HepG2 (cell line): ENCODE data around the gene GRIK4. TPM values are rescaled to one million over a fixed set of nuclear protein-coding genes. Genes with fewer than 3 reads are reported as not detected.

ENCODE experiments used
- ATAC-seq: fragments of 200-7000 bp; cut with Tn5 transposase; 3 replicates; pipeline ENCODE4 v1.9.1; 2020; ENCODE audit warnings: mild to moderate bottlenecking, moderate library complexity
- BruUV-seq: library from RNA; stranded (reverse); fragments of 400-500 nt; replicated peaks from 2 replicates; lab custom pipeline; 2021; lab: Mats Ljungman, UMichigan
- CTCF ChIA-PET: fragments of 300-600 bp; formaldehyde crosslinking; extraction: SDS; loops from one replicate; lab custom pipeline; 2021; ENCODE audit warnings: low total read pairs, inconsistent platforms, low intra/inter-chr PET ratio; lab: Yijun Ruan, JAX
- POLR2A ChIA-PET: fragments of 350-600 bp; sonication (Branson Sonifier 250); formaldehyde crosslinking; loops from one replicate; lab custom pipeline; 2020; ENCODE audit warnings: antibody characterized with exemption, inconsistent platforms; lab: Yijun Ruan, JAX
- DNase-seq: peaks from one replicate; pipeline ENCODE4 v3.0.0-alpha.2; 2015; ENCODE audit warnings: low spot score
- FAIRE-seq: peaks from 3 replicates; lab custom pipeline; 2011; peaks lifted over from hg19 to GRCh38; lab: Jason Lieb, UNC
- H2AFZ ChIP-seq: one replicate; pipeline ENCODE4 v1.6.1; 2011; ENCODE audit warnings: low read length, inconsistent platforms
- H3K27ac ChIP-seq: fragments of 300-600 bp; 3 replicates; pipeline ENCODE4 v1.8.0; 2011; ENCODE audit warnings: mixed run types, mild to moderate bottlenecking, mixed read lengths, low read length, inconsistent platforms; ENCODE audit not compliant: insufficient read depth; ENCODE audit errors: extremely low read length
- H3K27me3 ChIP-seq, 2 experiments: fragments of 200-600 bp in 1 of 2; 2 replicates in 1 of 2; 3 replicates in 1 of 2; pipeline versions ENCODE4 v1.6.0 to v1.8.0; 2011; ENCODE audit warnings: low read length in 2 of 2, mild to moderate bottlenecking in 2 of 2, moderate library complexity in 2 of 2, inconsistent platforms in 1 of 2; ENCODE audit not compliant: insufficient read depth in 2 of 2, control insufficient read depth in 1 of 2
- H3K36me3 ChIP-seq, 2 experiments: fragments of 200-600 bp in 1 of 2; replicated peaks in 1 of 2; 2 replicates in 1 of 2; 3 replicates in 1 of 2; pipeline versions ENCODE4 v1.5.1 to v1.8.0; 2011; ENCODE audit warnings: low read length in 2 of 2, inconsistent platforms in 1 of 2; ENCODE audit not compliant: insufficient read depth in 2 of 2, control insufficient read depth in 1 of 2
- H3K4me1 ChIP-seq: 2 replicates; pipeline ENCODE4 v1.5.1; 2012; ENCODE audit warnings: low read length, inconsistent platforms; ENCODE audit not compliant: insufficient read depth
- H3K4me2 ChIP-seq: 2 replicates; pipeline ENCODE4 v1.6.0; 2011; ENCODE audit warnings: low read depth, low read length, inconsistent platforms
- H3K4me3 ChIP-seq, 3 experiments: fragments of 200-600 bp in 1 of 3; sonication (generic), shearing (Covaris generic) in 1 of 3; replicated peaks in 1 of 3; 2 replicates each; pipeline ENCODE4 v1.5.1; 2011 to 2016; ENCODE audit warnings: low read length in 3 of 3, inconsistent platforms in 2 of 3, low read depth in 2 of 3, mild to moderate bottlenecking in 2 of 3, control low read depth in 1 of 3, mixed read lengths in 1 of 3; ENCODE audit not compliant: insufficient read depth in 1 of 3
- H3K79me2 ChIP-seq: one replicate; pipeline ENCODE4 v1.6.1; 2011; ENCODE audit warnings: low read length, inconsistent platforms; ENCODE audit not compliant: insufficient read depth
- H3K9ac ChIP-seq: 2 replicates; pipeline ENCODE4 v1.6.0; 2011; ENCODE audit warnings: mild to moderate bottlenecking, low read depth, low read length, inconsistent platforms; ENCODE audit not compliant: insufficient read depth
- H3K9me3 ChIP-seq: 2 replicates; pipeline ENCODE4 v1.5.1; 2012; ENCODE audit warnings: mild to moderate bottlenecking, low read length
- H4K20me1 ChIP-seq: 2 replicates; pipeline ENCODE4 v1.6.0; 2011; ENCODE audit warnings: inconsistent platforms, mild to moderate bottlenecking, low read length, moderate library complexity; ENCODE audit not compliant: insufficient read depth
- AHR ChIP-seq: IDR thresholded peaks from 2 replicates; pipeline ENCODE4 v1.6.1; 2018; ENCODE audit warnings: missing genetic modification reagents, missing compliant biosample characterization
- FOXP4 ChIP-seq: sonication (generic); formaldehyde crosslinking; IDR thresholded peaks from 2 replicates; pipeline ENCODE4 v1.4.0; 2020; ENCODE audit warnings: missing genetic modification reagents
- KAT8 ChIP-seq: IDR thresholded peaks from 2 replicates; pipeline ENCODE4 v1.6.1; 2016; ENCODE audit warnings: missing genetic modification reagents, missing compliant biosample characterization
- MYNN ChIP-seq: sonication (generic); formaldehyde crosslinking; IDR thresholded peaks from 2 replicates; pipeline ENCODE4 v1.4.0; 2020; ENCODE audit warnings: mild to moderate bottlenecking, low read depth, missing genetic modification reagents
- SP4 ChIP-seq: sonication (generic); formaldehyde crosslinking; IDR thresholded peaks from 2 replicates; pipeline ENCODE4 v1.8.1; 2023; ENCODE audit warnings: mild to moderate bottlenecking, missing genetic modification reagents
- TRAFD1 ChIP-seq: sonication (generic); formaldehyde crosslinking; IDR thresholded peaks from 2 replicates; pipeline ENCODE4 v1.5.1; 2020; ENCODE audit warnings: missing genetic modification reagents, mild to moderate bottlenecking, borderline replicate concordance
- ZNF124 ChIP-seq: sonication (generic); formaldehyde crosslinking; IDR thresholded peaks from 2 replicates; pipeline ENCODE4 v1.4.0; 2020; ENCODE audit warnings: missing genetic modification reagents
- ZNF674 ChIP-seq: sonication (generic); formaldehyde crosslinking; IDR thresholded peaks from 2 replicates; pipeline ENCODE4 v1.5.0; 2020; ENCODE audit warnings: low read depth, mild to moderate bottlenecking, missing genetic modification reagents
- ZNF709 ChIP-seq: sonication (generic); formaldehyde crosslinking; IDR thresholded peaks from 2 replicates; pipeline ENCODE4 v1.5.0; 2020; ENCODE audit warnings: mild to moderate bottlenecking, missing genetic modification reagents
- ZNF788 ChIP-seq: sonication (generic); formaldehyde crosslinking; IDR thresholded peaks from 2 replicates; pipeline ENCODE4 v1.5.0; 2020; ENCODE audit warnings: mild to moderate bottlenecking, missing genetic modification reagents, borderline replicate concordance
- WGBS: methylation state at CpG from one replicate; pipeline ENCODE4 v1.1.6; 2017; ENCODE audit warnings: low lambda C conversion rate; 5-methylcytosine and 5-hydroxymethylcytosine counted together
- in situ Hi-C: cut with HindIII; loops from 2 replicates; pipeline ENCODE4 v1.10.0; 2017; ENCODE audit warnings: low pct_unique_long_range_greater_than_20kb; ENCODE audit not compliant: extremely low pct_ligation_motif_present
- intact Hi-C: fragments of 100-400 bp; cut with micrococcal nuclease; formaldehyde crosslinking; loops from one replicate; pipeline ENCODE4 v1.10.0; 2022; ENCODE audit not compliant: unreplicated experiment
- polyA plus RNA-seq, 8 experiments: library from polyadenylated mRNA; depleted of rRNA in 3 of 8; stranded (reverse) in 7 of 8; unstranded in 1 of 8; fragments of >200 nt; fragmentation: Illumina TruSeq in 4 of 8; extraction: Trizol in 4 of 8; gene quantifications; 2 replicates each; pipeline versions ENCODE4 v1.2.1 to v1.2.3, GENCODE V29; 2011 to 2016; ENCODE audit warnings: low read depth in 4 of 8, missing spikeins in 1 of 8, mixed read lengths in 1 of 8; ENCODE audit not compliant: insufficient read depth in 1 of 8
- total RNA-seq, 5 experiments: library from RNA; depleted of rRNA; stranded (reverse); fragments of >200 nt; fragmentation: Illumina TruSeq; extraction: Trizol; gene quantifications; 2 replicates each; pipeline ENCODE4 v1.2.3, GENCODE V29; 2016; ENCODE audit warnings: low read depth in 1 of 5
- TF ChIP-seq, protein P1 (sequence below): sonication (generic); formaldehyde crosslinking; IDR thresholded peaks from 2 replicates; pipeline ENCODE4 v1.5.1; 2020; ENCODE audit warnings: missing genetic modification reagents, mild to moderate bottlenecking, borderline replicate concordance

The GRIK4 gene
- total and polyA plus RNA-seq, 2 of the 13 experiments (the other 11 are each of a cell fraction or from before 2014, with no cell fraction given): 0.04 to 0.07 TPM

- BruUV-seq: no TSS peak
- 29% methylated on average over 3 of the region's 3 CpGs for WGBS
- TF ChIP-seq FOXP4: no peak
- TF ChIP-seq, protein P1, sequence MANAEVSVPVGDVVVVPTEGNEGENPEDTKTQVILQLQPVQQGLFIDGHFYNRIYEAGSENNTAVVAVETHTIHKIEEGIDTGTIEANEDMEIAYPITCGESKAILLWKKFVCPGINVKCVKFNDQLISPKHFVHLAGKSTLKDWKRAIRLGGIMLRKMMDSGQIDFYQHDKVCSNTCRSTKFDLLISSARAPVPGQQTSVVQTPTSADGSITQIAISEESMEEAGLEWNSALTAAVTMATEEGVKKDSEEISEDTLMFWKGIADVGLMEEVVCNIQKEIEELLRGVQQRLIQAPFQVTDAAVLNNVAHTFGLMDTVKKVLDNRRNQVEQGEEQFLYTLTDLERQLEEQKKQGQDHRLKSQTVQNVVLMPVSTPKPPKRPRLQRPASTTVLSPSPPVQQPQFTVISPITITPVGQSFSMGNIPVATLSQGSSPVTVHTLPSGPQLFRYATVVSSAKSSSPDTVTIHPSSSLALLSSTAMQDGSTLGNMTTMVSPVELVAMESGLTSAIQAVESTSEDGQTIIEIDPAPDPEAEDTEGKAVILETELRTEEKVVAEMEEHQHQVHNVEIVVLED (CRISPR knock-in tag): no peak
- TF ChIP-seq, all 625 proteins: peak for 0
- H3K4me2 ChIP-seq: no peak overlapping the region
- H3K4me3 ChIP-seq: no peak overlapping the region
- no peaks in the 10 kb centered on the region for H3K9me3 ChIP-seq
- H3K27ac ChIP-seq: no peak overlapping the region
- H3K9ac ChIP-seq: no peak overlapping the region
- ATAC-seq (no peak), DNase-seq (no peak), FAIRE-seq (no peak)
- ChIA-PET CTCF (no interaction called here), POLR2A (no interaction called here)
- no peaks in the 10 kb centered on the region for H3K36me3 ChIP-seq
- no peaks in the 10 kb centered on the region for H3K27me3 ChIP-seq
- H3K4me1 ChIP-seq: peaks cover 12% of the 10 kb centered on the region; the same call in 1 of the 2 replicates
- H3K79me2 ChIP-seq: no peaks in the 10 kb centered on the region
- in situ Hi-C loops: loop anchor here (10.0 kb wide), 1 partner anchor 273 kb away; no protein-coding TSS in a partner anchor
- intact Hi-C loops: no loop called here
- no peaks in the 10 kb centered on the region for H4K20me1 ChIP-seq
- no peak overlapping the region for H2AFZ ChIP-seq
Measured at GRCh38 chr11:120682332-120682649, 170.7 kb downstream of the GRIK4 start.

- Histone ChIP-seq H3K4me2 (no peak overlapping the region), H2AFZ (no peak overlapping the region), H3K9ac (no peak overlapping the region), H3K4me1 (peaks cover 12% of the 10 kb centered on the region; the same call in 1 of the 2 replicates), H4K20me1 (no peaks in the 10 kb centered on the region), H3K79me2 (no peaks in the 10 kb centered on the region), H3K4me3 (no peak overlapping the region), H3K27me3 (no peaks in the 10 kb centered on the region), H3K27ac (no peak overlapping the region), H3K36me3 (no peaks in the 10 kb centered on the region), H3K9me3 (no peaks in the 10 kb centered on the region)
- BruUV-seq: no TSS peak
- intact Hi-C loops: no loop called here
- FAIRE-seq: no peak
- in situ Hi-C loops: loop anchor here (10.0 kb wide), 1 partner anchor 272 kb away; no protein-coding TSS in a partner anchor
- ATAC-seq: no peak
- ChIA-PET CTCF (interaction anchor here (4.6 kb wide), 1 partner anchor 172 kb away, joined by 33 read pairs; the partner anchor contains the start of gene GRIK4), POLR2A (no interaction called here)
- WGBS: 48% methylated on average over 5 of the region's 5 CpGs
- DNase-seq: no peak
- TF ChIP-seq KAT8 (no peak), SP4 (CRISPR knock-in tag) (no peak), ZNF124 (no peak), AHR (no peak), ZNF788 (CRISPR knock-in tag) (no peak), ZNF709 (CRISPR knock-in tag) (no peak), MYNN (no peak), TRAFD1 (CRISPR knock-in tag) (no peak), ZNF674 (CRISPR knock-in tag) (no peak)
Measured at GRCh38 chr11:120682866-120683265, 171.3 kb downstream of the GRIK4 start.
